HG03565 (cell line): Measurements from ENCODE around the gene LYPD3.
A peak's percentile ranks its signal among the peaks of the same experiment; 100 is the strongest.
"Not testable (repeated sequence)": the region's sequence is repeated elsewhere in the genome, so short reads cannot be mapped to it uniquely, and the experiment has no call there.

Source experiments
- ATAC-seq: cut with Tn5 transposase; IDR thresholded peaks from one replicate; pipeline ENCODE4 v1.9.1; 2021; ENCODE audit warnings: mild to moderate bottlenecking, moderate library complexity; ENCODE audit not compliant: unreplicated experiment

The LYPD3 gene

DNA sequence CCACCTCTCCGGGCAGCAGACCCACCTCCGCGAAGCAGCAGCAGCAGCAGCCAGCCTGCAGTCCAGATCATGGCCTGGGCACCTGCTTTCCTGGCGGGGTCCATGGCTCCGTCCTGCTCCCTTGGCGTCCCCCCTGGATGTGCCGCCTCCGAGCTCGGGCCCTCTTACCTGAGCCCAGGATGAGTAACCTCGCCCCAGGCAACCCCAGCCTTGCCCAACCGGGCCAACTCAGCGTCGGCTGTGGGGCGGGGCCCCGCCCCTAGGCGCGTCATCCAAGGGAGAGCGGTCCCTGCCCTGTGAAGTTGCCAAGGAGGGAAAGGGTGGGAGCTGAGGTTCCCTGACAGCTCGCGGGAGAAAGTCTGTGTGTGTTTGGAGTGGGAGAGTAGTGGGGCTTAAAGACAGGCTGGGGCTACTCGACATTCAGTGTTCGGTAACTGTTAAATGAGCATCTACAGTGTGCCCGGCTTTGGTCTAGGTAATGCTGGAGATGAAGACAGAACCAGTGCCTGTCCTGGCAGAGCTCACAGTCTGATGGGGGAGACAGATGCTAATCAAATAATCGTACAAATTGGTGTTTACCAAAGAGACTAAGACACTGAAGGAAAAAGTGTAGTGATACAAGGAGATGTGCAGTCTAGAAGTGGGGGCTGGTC, at the start of gene LYPD3:
LYPD3 (minus strand) TSS at position 141 of the 653 bp plus-strand sequence; CDS start at position 104, 37 bp downstream.
- ATAC-seq, result no peak

DNA sequence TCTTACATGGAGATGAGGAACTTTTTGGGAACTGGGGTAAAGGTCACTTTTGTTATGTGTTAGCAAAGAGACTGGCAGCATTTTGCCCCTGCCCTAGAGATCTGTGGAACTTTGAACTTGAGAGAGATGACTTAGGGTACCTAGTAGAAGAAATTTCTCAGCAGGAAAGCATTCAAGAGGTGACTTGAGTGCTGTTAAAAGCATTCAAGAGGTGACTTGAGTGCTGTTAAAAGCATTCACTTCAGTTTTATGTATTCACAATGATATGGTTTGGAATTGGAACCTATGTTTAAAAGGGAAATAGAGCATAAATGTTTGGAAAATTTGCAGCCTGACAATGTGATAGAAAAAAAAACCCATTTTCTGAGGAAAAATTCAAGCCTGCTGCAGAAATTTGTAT, 47.0 kb upstream of the LYPD3 start:
- not testable (repeated sequence) for ATAC-seq

GRCh38 chr19:43511324-43511723, 45.9 kb upstream of the LYPD3 start:
- ATAC-seq, result no peak

GRCh38 chr19:43510713-43511112, 45.3 kb upstream of the LYPD3 start:
- ATAC-seq, result no peak

DNA sequence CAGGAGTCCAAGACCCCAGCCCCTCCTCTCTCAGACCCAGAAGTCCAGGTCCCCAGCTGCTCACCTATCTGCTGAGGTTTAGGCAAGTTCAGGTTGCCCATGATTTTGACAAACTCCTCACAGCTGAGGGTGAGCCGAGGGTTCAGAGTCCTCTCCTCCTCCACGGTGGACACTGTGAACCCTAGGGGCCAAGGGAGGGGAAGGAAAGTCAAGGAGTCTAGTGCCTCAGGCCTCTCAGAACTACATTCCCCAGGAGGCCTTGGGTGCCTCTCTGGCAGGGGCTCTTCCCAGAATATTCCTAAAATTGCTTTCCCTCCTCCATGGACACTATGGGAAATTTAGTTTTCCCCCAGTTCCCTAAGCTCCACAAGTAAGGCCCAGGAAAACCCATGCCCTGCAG, 42.5 kb upstream of the LYPD3 start:
- no peak for ATAC-seq

GRCh38 chr19:43506629-43507028, 41.2 kb upstream of the LYPD3 start:
- ATAC-seq, result no peak

DNA sequence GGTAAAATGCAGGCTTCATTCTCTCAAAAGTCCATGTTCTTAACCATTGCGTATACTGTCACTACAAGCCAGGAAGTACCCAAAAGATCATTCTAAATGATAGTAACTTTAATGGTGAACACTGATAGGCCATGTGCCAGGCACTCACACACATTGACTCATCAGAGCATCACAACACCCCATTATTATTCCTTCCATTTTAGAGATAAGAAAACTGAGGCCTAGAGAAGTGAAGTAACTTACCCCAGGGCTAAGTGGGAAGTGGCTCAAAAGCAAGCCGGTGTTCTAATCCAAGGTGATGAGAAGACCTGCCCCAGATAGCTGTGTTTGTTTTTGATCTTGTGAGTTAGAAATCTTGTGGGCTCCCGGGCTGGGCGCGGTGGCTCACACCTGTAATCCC, 40.5 kb upstream of the LYPD3 start:
- no peak for ATAC-seq

DNA sequence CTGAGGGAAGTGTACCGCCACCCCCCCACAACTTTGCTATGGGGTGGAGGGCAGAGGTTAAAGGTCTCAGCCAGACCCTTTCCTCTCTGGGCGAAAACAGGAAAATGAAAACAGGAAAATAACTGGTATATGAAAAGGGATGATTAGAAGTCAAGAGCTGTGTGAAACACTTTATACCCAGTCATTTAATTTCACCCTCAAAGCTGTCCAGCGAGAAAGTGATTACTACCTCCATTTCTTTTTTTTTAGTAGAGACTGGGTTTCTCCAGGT, 39.7 kb upstream of the LYPD3 start:
- ATAC-seq, result no peak

GRCh38 chr19:43504426-43505185, 39.2 kb upstream of the LYPD3 start, which contains the start of gene PHLDB3:
Gene PHLDB3, minus strand, starts transcription at chr19:43504746. Its CDS starts 628 bp downstream, at chr19:43504118.
- no peak for ATAC-seq

- peak; percentile 73 for ATAC-seq
These were observed 38.4 kb upstream of the LYPD3 start for GRCh38 chr19:43503501-43504425.

GRCh38 chr19:43502419-43502976, 37.1 kb upstream of the LYPD3 start:
- ATAC-seq, result no peak

GRCh38 chr19:43501661-43502418, 36.4 kb upstream of the LYPD3 start:
- no peak for ATAC-seq

- ATAC-seq, result no peak
These were observed 33.6 kb upstream of the LYPD3 start for GRCh38 chr19:43499042-43499441.

GRCh38 chr19:43498233-43498842, 32.9 kb upstream of the LYPD3 start:
- no peak for ATAC-seq

DNA sequence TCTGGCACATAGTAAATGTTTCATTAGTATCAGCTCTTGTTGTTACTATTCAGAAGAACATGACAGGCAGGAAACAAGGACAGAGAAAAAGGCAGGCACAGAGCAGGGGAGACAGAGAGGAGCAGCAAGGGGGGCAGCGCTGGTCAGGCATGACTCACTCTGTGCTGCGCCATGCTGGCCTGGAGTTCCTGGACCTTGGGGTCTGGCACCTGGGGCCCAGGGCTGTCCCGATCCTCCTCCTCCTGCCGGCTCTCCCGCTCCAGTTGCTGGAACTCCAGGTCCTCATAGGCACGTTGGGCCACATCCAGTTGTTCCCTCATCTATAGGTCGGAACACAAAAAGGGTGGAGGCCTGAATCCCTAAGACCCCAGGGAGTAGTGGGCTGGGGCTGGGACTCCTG, 31.6 kb upstream of the LYPD3 start:
- no peak for ATAC-seq

GRCh38 chr19:43495082-43495481, 29.7 kb upstream of the LYPD3 start:
- no peak for ATAC-seq

DNA sequence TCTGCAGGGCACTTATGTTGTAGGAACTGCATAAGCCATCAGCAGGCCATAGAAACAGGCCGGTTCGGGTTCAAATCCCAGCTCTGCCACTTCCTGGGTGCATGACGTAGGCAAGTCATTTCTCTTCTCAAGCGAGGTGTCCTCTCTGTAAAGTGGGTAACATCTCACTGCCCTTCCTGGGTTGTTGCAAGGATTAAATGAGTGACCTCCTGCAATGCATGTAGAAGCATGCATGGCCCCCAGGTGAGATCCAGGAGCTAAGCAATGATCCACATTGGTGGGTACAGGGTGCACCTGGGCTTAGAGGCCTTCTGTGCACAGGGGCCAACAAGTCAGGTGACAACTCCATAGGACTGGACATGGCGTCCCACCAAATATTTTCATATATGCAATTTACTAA, 25.4 kb upstream of the LYPD3 start:
- no peak for ATAC-seq

DNA sequence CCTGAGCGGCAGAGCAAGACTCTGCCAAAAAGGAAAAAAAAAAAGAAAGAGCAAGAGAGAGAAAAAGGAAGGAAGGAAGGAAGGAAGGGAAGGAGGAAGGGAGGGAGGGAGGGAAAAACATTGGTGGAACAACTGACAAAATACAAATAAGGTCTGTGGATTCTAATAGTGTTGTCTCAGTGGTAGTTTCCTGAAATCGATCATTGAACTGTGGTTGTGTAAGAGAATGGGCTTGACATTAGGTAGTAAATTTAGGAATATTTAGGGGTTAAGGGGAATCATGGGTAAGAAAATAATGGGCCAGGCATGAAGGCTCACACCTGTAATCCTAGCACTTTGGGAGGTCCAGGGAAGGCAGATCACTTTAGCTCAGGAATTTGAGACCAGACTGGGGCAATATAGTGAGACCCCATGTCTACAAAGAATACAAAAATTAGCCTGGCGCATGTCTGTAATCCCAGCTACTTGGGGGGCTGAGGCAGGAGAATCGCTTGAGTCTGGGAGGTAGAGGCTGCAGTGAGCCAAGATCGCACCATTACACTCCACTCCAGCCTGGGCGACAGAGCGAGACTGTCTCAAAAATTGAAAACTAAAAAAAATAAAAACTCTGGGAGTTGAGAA, 24.7 kb upstream of the LYPD3 start:
- no peak for ATAC-seq

GRCh38 chr19:43489310-43489709, 23.9 kb upstream of the LYPD3 start:
- no peak for ATAC-seq

GRCh38 chr19:43488179-43488578, 22.8 kb upstream of the LYPD3 start:
- no peak for ATAC-seq
